GM21526 (cell line): Measurements from ENCODE around the gene DGCR6.
"Not testable (repeated sequence)": the region's sequence is repeated elsewhere in the genome, so short reads cannot be mapped to it uniquely, and the experiment has no call there.

Source experiments
- ATAC-seq: cut with Tn5 transposase; IDR thresholded peaks from one replicate; pipeline ENCODE4 v1.9.1; 2021; ENCODE audit warnings: moderate library complexity; ENCODE audit not compliant: unreplicated experiment, low FRiP score

The DGCR6 gene

GRCh38 chr22:18905540-18906409, at the start of gene DGCR6:
DGCR6 (plus strand) TSS chr22:18906320; CDS start chr22:18906375, 55 bp downstream.
- no peak for ATAC-seq

- ATAC-seq = not testable (repeated sequence)
Observed at GRCh38 chr22:18859314-18859713, 46.8 kb upstream of the DGCR6 start.

GRCh38 chr22:18881260-18881659, 24.9 kb upstream of the DGCR6 start:
- not testable (repeated sequence) for ATAC-seq

DNA sequence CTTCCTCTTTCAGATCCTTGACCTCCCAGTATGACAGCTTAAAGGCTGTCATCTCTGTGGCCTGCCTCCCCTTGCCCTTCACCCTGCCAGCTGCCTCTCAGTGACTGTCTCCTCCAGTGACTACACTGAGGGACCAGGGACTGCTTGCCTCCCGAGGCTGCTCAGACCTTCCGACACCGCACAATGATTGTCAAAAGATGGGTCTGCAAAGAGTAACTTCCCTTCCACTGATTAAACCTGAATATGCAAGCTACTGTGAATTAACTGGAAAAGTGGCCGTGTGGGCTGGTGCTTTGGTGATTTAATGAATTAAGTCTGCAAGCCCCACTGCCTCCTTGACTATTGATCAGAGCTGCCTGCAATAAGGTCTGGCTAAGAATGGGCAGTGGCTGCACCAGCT, 21.7 kb upstream of the DGCR6 start:
- not testable (repeated sequence) for ATAC-seq

- no peak for ATAC-seq
Observed at GRCh38 chr22:18888115-18888514, 18.0 kb upstream of the DGCR6 start.

- not testable (repeated sequence) for ATAC-seq
Observed at GRCh38 chr22:18890510-18891192, 15.5 kb upstream of the DGCR6 start.

DNA sequence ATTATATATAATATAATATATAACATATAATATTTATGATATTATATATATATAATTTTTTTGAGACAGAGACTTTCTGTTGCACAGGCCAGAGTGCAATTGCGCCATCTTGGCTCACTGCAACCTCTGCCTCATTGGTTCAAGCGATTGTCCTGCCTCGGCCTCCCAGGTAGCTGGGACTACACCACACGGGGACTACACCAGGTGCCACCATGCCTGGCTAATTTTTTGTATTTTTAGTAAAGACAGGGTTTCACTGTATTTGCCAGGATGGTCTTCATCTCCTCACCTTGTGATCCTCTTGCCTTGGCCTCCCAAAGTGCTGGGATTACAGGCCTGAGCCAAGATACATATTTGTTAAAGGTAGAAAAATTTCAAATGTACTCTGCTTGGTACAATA, 12.3 kb upstream of the DGCR6 start:
- ATAC-seq = not testable (repeated sequence)

- not testable (repeated sequence) for ATAC-seq
Observed at GRCh38 chr22:18896037-18896657, 10.0 kb upstream of the DGCR6 start.

GRCh38 chr22:18906410-18906745, 258 bp downstream of the DGCR6 start:
- not testable (repeated sequence) for ATAC-seq

DNA sequence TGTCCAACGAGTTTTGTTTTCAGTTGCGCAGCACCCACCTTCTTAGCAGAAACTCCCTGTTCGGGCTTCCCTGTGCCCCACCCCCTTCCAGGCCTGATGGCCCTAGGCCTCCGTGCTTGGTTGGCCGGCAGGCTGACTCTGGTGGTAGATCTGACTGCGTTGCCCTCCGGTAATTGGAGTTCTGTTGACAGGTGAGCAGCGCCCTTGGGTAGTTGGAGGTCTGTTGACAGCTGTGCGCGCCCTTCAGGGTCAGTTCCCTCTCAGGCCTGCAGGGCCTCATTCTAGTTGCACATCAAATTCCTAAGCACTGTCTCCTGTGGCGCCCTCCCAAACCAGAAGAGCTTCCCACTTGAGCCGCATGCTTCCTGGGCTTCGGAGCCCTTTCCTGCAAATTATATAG, 776 bp downstream of the DGCR6 start:
- ATAC-seq = no peak

GRCh38 chr22:18909556-18909955, 3.4 kb downstream of the DGCR6 start:
- no peak for ATAC-seq

DNA sequence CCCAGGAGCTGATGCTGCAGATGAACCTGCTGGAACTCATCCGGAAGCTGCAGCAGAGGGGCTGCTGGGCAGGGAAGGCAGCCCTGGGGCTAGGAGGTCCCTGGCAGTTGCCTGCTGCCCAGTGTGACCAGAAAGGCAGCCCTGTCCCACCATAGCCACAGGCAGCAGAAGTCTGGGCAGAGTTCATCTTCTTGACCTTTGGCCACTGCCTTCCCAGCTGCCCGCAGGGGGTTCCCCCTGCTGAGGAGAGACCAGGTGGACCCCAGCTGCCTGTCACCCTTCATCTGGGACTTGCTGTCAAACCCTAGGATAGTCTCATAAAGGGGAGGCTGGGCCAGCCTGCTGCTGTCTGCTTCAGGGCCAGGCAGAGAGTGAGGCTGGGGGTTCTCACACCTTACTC, 5.4 kb downstream of the DGCR6 start:
- not testable (repeated sequence) for ATAC-seq

DNA sequence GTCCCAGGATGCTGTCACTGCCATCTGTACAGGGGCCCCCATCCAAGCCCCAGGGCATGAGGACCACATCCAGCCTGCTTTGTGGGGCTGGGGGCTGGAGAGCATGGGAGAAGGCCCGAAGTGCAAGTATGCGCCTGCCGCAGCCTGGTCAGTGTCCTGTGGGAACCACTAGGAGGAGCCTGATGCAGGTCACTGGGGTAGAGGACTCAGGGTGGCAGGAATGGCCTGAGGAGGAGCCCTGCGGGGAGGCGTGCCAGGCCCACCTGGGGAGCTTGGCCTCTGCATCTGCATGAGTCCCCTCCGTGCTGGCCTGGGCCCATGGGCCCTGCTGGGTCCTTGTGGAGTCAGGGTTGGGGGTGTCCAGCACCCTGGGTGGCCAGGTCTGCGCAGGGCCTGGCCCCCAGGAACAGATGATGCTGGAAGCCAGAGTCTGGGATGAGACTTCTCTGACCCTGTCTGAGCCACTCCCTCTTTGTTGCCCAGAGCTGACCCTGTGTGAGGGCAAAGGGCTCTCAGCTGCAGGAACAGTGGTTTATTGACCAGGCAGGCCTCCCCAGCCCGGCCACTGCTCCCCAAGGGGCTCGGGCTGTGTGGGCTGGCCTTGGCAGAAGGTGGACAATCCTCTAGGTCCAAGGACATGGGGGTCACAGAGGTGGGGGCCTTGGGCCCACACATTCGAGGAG, 6.3 kb downstream of the DGCR6 start:
- not testable (repeated sequence) for ATAC-seq

DNA sequence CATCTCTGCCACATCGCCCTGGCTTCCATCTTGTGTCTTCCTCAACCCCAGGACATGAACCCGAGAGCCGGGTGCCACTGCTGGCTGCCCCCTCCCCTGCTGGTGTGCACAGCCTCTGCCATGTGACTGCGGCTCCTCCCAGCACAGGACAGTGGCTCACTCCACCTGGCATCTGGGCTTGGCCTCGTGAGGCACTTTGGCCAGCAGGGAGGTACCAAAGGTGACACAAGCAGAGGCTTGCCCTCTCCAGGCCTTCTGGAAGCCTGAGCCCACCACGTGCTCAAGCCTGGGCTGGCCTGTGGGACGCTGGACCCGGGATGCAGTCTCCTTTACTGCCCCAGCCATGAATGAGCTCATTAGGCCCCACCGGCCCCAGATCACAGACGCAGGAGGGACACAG, 8.4 kb downstream of the DGCR6 start:
- not testable (repeated sequence) for ATAC-seq

DNA sequence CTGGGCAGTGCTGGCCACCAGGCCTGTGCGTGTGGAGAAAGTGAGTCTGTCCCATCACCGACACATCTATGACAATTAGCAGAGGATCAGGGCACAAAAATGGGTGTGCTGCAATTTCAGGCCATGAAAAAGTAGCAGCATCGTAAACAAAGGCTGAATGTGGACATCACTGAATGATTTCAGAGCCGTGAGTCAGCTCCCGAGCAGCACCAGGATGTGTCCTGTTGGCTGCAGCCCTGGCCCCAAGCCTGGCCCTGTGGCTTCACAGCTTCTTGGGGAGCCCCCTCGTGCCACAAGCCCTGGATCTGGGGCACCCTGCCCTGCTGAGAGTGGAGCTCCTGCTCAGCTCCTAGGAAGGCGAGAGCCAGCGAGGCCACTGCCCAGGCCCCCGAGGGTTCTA, 9.4 kb downstream of the DGCR6 start:
- not testable (repeated sequence) for ATAC-seq

DNA sequence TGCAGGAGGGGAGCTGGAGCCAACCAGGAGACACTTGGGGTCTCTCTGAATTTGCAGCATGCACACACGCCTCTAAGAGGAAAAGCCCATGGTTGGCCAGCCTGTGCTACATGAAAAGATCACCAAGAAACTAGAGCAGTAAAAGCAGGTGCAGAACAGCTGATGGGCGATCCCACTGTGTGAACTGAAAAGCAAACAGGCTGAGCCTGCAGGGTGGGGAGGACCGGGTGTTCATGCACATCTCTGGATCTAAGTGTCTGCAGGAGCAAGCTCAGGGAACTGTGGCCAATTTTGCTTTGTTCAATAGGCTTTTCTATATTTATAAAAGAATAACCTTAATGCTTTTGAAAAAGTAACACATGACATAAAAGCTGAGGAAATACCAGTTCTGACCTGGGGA, 11.7 kb downstream of the DGCR6 start:
- not testable (repeated sequence) for ATAC-seq

GRCh38 chr22:18920257-18920902, 14.3 kb downstream of the DGCR6 start:
- ATAC-seq = not testable (repeated sequence)

DNA sequence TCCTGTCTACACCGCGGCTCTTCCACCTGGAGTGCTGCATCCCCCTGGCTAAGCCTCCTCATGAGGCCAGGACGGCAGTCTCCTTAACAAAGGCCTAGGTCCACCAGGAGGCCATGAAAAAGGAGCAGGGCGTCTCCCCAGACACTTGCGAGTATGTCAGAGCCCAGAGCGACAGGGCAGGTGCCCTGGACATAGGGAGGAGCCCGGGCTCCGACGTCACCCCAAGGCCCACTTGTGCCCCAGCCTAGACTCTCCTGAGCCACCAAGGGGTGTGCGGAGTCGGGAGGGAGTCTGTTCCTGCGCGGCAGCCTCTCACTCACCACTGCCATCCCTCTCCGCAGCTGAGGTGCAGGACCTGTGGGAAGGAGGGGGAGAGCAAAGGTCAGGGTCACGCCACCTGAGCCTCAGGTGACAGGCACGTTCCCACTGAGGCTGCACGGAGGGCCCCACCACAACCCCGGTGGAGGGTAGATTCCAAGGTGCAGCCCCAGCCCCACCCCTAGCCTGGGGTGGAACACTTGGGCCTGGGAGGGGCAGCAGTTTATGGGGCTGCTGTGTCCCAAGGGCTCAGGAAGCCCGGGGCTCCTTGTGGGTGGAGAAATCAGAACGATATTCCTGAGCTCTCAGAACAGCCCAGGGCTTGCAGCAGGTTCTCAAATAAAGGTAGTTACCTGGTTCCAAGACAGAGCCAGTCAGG, 19.4 kb downstream of the DGCR6 start:
- no peak for ATAC-seq

GRCh38 chr22:18927020-18927419, 20.9 kb downstream of the DGCR6 start:
- ATAC-seq = no peak

GRCh38 chr22:18927573-18927972, 21.5 kb downstream of the DGCR6 start:
- no peak for ATAC-seq
